SH-SY5Y (cell line): ENCODE results near the gene CD99.

Experiments used
- GATA2 ChIP-seq: IDR thresholded peaks from 2 replicates; pipeline ENCODE4 v1.6.1; 2011; ENCODE audit warnings: mild to moderate bottlenecking, low read depth, low read length
- GATA3 ChIP-seq: IDR thresholded peaks from 2 replicates; pipeline ENCODE4 v1.6.1; 2011; ENCODE audit warnings: low read depth, mild to moderate bottlenecking, low read length, moderate library complexity

Gene CD99

DNA sequence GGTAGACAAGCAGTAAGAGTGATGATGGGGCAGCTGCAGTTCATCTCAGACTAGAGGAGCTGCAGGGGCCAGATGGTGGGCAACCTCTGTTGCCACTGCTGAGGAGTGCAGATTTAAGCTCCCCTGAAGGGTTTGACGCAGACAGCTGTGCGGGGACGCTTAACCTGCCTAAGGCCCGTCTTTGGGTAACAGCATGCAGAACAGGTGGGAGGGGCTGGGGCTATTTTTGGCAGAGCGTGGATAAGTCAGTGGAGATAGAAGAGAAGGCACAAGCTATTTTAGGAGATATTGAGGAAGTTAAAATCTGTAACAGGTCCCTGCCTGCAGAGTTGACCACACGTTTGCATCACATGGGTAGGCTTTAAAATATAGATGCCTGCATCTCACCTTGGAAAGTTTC is 10.5 kb downstream of the CD99 start:
- TF ChIP-seq GATA2 (no peak), GATA3 (no peak)

DNA sequence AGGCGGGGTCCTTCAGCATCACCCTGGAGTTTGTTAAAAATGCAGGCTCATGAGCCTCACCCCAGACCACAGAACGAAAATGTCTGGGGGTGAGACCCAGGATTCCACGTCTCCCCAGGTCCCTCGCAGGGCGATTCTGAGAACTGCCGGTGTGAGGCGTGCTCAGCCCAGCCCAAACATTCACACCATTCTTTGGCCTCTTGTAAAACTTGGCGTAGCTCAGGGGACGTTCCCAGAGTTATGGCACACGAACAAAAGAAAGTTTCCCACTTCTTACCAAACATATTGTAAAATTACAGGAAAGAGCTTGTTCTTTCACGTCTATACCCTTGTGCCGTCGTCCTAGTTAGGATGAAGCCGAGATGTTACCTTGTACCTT is 12.9 kb downstream of the CD99 start:
- TF ChIP-seq GATA3, result no peak
- no peak for TF ChIP-seq GATA2

DNA sequence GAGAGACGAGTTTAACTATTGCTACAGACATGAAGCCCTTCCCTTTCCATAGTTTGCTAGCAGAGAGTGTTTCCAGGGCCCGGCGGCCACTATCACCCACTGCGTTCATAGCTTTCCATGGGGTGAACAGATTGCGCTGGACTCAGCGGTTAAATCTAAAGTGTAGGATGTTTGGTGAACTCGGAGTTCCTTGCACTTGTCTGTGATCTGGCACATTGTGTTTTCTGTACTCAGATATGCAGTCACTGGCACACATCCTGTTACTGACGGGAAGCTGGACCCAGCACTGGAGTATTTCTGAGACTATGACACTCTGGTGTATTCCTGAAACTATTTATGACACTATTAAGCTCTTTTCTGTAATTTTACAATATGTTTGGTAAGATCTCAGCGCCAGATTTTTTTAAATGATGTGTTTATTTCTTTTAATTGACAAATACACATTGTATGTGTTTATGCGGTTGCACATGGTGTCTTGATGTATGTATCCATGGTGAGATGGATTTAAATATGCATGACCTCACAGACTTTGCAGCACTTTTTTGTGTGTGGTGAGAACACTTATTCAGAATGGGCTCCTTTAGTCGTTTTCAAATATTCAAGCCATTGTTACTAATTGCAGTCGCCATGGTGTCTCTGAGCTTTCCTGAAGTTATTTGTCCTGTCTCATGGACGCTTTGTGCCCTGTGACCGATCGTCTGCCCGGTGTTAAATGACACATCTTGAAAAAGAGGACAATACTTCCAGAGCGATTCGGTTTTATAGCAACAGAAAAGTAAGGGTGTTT is 14.1 kb downstream of the CD99 start:
- TF ChIP-seq GATA2 (no peak), GATA3 (no peak)

DNA sequence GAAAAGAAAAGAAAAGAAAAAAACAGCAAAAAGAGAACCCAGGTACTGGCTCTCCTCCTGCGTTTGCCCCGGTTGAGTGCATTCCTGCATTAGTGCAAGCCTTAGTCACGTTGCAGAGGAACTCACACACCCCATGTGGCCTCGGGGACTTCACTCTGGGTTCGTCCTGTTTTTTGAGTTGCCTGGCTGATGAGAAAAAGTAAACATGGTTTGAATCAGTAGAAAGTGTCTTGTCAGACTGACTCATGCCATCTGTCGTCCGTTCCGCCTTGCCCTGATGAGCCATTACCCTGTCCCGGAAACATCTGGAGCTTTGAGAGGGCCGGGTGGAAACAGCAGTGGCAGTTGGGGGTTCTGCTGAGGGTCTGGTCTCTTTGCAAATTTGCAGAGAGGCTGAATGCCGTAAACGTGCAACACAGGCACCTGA is 16.3 kb downstream of the CD99 start:
- TF ChIP-seq GATA3, result no peak
- no peak for TF ChIP-seq GATA2

DNA sequence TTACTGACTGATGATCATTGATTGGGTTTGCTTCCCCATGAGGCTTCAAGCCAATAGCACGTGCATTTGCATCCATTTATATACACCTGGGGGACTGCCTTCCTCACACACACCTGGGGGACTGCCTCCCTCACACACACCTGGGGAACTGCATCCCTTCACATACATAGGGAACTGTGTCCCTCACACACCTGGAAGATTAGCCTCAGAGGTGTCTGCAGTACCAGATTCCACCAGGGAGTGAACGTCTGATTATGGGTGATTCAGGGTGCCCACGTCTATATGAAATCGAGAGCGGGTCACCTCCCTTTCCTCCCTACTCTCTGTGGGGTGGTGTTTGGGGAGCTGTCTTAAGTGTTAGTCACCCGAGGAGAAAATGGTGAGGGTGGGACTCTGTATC is 16.9 kb downstream of the CD99 start:
- no peak for TF ChIP-seq GATA2
- TF ChIP-seq GATA3, result no peak

DNA sequence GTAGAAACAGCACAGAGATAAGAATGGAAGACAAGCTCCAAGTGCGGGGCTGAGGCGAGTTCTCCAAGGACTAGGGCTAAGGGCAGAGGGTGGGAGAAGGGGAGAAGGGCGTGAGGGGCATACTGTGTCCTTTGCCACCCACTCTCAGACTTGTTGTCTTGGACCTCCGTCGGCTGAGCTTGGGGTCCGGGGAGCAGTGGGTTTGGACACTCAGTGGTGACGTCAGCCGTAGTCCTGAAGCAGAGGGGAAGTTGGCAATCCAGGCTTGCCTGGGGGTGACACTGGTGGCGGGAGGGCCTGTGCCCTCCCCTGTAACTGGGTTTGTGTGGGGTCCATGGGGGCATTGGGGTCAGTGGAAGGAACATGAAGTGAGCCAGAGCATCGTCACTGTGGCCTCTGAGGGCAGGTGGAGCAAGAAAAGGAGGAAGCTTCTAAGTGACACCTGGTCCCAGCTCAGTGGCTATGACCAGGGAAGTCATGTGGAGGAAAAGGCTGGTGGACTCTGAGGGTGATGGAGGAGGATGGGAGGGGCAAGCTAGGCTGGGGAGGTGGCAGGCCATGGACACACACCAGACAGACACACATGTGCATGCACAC is 17.6 kb downstream of the CD99 start:
- TF ChIP-seq GATA2, result no peak
- no peak for TF ChIP-seq GATA3

DNA sequence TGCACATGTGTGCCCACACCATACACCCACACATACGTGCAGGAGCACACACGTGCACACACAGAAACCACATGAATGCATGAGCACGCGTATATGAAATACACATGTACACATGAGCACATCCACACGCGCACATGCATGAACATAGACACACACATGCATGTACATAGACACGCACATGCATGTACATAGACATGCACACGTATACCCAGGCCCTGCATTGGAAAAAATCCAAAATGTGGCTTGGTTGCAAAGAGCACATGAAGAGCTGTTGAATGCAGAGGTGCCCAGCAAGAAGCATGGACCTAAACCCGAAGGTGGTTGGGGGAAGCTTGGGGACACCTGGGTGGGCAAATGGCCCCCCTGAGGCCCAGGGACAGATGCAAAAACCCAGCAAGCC is 18.5 kb downstream of the CD99 start:
- TF ChIP-seq GATA2 (no peak), GATA3 (no peak)

DNA sequence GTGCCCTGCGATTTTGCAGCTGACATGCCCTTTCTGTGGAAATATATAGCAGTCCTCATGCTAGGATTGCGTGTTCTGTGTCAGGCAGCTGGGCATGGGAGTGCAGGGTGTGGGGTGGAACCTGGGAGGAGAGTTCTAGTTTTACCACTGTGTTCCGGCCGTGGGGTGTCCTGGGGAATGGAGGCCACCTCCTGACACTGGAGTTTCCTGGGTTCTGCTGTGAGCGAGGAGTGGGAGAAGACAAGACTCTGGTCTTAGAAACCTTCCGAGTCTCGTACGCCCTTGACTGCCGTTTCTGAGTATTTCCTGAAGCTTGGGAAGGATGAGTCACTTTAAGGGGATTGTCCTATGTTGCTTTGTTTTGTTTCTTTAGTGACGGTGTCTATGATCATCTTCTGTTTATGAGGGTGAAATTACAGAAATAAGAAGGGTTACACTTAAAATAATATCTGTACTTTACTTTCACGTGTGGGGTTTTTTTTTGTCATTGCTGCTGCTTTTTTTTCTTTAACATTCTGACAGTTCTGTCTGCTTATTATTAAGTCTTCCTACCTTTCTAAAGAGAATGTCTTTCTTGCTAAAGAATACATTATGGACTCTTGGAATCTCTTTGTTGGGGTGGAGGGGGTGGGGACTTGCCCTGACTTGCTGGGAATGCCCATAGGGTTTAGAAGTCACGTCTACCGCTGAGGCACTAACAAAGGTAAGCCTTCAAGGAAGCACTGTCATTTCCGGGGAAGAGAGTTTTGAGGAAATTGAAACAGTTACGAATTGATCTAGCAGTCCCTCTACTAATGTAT is 19.1 kb downstream of the CD99 start:
- TF ChIP-seq GATA3 (no peak), GATA2 (no peak)

DNA sequence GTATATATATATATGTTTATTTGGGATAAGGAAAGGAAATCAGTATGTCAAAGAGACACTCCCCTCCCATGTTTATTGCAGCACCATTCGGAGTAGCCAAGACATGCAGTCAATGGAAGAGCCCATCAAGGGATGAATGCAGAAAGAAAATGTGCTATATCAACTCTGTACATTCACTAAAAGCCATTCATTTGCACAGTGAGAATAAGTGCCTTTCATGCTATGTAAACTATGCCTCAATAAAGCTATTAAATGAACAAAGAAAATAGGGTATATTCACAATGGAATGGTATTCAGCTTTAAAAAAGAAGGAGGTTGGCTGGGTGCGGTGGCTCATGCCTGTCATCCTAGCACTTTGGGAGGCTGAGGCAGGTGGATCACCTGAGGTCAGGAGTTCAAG is 20.3 kb downstream of the CD99 start:
- no peak for TF ChIP-seq GATA3
- TF ChIP-seq GATA2, result no peak

DNA sequence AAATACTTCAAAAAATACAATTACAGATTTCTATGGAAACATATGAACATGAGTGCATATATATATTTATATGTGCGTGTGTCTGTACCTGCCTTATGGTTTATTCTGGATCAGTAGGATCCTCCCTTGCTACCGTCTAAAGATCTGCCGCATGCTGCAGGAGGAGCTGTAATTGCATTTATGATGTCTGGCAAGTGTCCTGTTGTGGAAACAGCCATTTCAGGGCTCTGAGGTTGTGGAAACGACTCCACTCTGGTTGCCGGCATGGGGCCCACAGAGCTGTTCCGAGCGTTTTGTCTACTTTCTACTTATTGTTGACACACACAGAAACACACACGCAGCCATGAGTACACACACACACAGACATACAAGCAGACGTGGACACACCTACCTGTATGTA is 21.3 kb downstream of the CD99 start:
- TF ChIP-seq GATA2 (no peak), GATA3 (no peak)

DNA sequence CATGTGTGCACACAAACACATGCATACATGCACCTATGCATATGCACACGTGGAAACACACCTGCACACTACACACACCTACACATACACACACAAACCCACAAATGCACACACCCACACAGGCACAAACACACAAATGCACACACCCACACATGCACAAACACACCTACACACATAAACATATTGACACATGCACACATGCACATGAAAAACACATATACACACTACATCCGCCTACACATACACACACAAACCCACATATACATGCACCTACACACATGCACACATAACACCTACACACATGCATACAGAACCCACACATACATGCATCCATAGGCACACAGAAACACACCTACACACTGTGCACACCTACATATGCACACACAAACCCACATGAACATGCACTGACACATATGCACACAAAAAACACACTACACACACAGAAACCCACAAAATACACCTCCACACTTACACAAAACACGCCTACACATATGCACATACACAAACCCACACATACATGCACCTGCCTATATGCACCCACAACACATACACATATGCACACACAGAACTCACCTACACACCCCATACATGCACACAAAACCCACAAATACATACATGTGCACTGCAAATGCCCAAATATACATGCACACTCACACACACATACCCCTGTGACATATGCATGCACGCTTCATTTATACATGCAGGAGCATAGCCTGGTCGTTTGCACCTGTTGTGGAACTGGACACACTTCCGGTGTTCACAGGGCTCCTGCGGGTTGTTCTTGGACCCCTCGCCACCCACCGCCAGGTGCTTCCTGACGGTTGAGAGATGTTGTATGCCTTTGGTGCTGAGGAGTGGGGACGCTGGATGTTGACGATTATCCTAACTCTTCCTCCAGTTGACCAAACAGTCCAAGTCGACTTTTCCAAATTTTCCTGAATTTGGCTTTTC is 22.1 kb downstream of the CD99 start:
- TF ChIP-seq GATA3, result no peak
- no peak for TF ChIP-seq GATA2

DNA sequence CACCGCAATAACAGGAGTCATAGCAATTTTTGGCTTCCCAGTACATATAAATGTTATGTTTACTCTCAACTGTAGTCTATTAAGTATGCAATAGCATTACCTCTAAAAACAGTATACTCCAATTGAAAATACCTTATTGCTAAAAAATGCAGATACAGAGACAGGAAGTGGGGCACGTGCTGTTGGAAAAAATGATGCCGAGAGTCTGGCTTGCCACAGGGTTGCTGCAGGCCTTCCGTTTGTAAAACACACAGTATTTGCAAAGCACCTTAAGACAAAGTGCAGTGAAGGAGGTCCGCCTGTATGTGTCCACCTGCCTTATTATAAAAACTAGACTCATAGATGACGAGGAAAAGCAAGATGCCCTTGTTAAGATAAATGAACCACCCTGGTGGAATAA is 23.5 kb downstream of the CD99 start:
- TF ChIP-seq GATA2 (no peak), GATA3 (no peak)

DNA sequence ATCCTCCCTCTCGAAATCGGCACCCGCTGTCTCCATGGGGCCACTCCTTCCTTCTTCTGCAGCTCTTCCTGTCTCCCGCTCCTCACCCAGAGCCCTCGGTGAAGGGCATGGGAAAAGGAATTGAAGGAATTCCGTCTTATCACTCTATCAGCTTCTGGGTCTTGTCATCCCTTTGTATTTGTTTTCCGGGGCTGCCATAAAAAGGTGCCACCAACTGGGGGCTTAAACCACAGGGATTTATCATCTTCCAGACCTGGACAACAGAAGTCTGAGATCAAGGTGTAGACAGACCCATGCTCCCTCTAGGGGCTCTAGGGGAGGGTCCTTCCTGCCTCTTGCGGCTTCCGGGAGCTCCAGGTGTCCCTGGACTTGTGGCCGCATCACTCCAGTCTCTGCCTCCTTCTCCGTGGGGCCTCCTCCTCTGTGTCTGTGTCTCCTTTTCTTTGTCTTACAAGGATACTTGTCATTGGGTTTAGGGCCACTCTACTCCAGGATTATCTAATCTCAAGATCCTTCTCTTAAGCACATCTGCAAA is 24.0 kb downstream of the CD99 start:
- TF ChIP-seq GATA3 (no peak), GATA2 (no peak)

DNA sequence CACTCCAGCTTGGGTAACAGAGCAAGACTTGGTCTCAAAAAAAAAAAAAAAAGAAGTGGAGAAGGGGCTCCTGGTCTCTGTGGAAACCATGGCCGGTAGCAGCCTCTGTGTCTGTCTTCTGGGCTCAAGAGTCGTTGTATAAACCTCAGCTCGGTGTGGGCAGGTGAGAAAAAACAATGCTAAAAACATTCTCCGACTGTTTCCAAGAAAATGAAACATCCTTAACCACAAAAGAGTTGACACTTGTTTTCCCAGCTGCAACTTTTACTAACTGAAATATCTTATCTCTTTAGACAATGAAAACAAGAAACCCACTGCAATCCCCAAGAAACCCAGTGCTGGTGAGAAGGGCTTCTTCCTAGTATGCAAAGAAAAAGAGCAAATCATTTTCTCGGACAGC is 26.2 kb downstream of the CD99 start:
- no peak for TF ChIP-seq GATA2
- no peak for TF ChIP-seq GATA3

DNA sequence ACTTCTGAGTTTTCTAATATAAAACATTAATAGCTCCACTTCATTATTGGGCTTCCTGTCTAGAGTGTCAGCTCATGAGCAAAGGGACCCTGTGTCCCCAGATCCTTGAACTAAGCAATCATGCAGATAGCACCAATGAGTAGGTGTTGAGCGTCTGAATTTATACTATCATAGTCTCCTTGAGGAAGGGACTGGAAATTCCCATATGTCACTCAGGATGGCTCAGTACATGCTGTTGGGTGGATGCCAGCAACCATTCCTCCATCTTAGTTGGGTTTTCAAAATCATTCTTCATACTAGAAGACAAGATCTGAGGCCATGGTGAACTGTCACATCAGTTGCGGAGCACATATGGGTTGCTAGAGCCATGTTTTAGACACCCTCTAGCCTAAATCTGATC is 27.7 kb downstream of the CD99 start:
- TF ChIP-seq GATA2 (no peak), GATA3 (no peak)
